ENCODE data around the gene TEX52.
"Not testable (repeated sequence)": the region's sequence is repeated elsewhere in the genome, so short reads cannot be mapped to it uniquely, and the experiment has no call there.

The TEX52 gene

DNA sequence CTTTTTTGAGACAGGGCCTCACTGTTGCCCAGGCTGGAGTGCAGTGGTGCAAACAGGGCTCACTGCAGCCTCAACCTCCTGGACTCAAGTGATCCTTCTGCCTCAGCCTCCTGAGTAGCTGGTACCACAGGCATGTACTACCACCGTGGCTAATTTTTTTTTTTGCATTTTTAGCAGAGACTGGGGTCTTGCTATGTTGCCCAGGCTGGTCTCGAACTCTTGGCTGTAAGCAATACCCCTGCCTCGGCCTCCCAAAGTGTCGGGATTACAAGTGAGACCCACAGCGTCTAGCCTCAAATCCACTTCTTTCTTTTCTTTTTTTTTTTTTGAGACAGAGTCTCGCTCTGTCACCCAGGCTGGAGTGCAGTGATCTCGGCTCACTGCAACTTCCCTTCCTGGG, 6.6 kb upstream of the TEX52 start:
- not testable (repeated sequence) for DNase-seq

DNA sequence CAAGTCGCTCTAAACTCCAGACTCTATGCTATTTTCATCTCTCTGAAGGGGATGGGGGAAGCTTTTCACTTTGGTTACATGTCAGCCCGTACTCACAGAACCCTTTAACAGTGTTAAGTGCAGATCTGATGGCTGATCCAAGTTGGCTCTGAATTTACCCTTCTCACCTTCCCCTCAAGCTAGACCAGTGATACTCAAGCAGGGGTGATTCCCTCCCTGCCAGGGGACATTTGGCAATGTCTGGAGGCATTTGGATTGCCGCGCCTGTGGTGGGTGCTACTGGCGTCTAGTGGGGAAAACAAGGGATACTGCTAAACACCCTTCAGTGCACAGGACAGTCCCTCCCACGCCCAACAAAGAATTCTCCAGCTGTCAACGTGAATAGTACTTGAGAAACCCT, 6.0 kb upstream of the TEX52 start:
- DNase-seq: no peak

DNA sequence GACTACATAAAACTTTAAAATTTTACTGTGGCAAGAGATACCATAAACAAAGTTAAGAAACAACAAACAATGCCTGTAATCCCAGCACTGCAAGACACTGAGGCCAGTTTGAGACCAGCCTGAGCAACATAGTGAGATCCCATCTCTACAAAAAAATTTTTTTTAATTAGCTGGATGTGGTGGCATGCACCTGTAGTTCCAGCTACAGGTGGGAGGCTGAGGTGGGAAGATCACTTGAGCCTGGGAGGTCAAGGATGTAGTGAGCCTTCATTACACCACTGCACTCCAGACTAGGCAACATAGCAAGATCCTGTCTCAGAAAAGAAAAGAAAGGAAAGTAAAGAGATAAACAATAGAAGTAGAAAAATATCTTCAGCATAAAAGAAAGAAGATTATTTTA, 3.3 kb upstream of the TEX52 start:
- DNase-seq: no peak

DNA sequence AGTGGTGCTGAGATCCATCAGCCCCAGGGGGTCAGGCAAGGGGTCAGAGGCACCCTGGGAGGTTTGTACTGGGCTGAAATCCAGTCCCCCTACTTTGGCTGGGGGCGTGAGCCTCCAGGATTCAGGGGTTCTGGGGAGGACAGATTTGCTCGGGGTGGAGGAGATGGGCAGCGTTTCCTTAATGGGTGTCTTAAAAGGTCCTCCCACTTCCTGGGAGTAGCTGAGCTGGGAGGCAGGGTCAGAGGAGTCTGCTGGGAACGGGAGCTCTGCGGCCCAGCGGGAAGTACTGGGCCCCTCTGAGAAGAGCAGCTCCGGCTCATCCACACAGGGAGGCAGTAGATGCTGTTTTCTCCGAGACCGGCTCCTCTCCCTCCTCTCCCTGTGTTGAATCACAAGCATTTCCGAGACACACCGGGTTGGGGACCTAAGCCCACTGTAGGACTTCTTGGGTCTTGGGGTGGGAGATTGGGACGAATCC, 2.1 kb upstream of the TEX52 start:
- no peak for DNase-seq

DNA sequence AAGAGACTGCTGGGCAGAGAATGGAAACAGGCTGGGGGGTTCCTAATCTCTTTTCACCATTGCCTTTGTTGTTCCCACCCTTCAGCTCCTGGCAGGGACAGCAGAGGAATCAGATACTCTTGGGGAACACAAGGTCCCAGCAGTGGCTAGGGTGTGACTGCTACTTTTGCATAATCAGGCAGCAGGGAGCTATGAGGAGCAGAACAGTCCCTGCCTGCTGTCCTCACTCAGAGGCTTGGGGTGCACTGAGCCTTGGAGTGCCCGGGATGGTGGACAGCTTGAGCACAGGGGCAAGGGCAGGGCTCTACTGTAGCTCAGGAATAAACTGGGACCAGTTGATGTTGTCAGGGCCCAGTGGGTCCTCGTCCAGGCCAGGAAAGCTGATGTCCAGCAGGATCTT, 1.5 kb upstream of the TEX52 start:
- no peak for DNase-seq

DNA sequence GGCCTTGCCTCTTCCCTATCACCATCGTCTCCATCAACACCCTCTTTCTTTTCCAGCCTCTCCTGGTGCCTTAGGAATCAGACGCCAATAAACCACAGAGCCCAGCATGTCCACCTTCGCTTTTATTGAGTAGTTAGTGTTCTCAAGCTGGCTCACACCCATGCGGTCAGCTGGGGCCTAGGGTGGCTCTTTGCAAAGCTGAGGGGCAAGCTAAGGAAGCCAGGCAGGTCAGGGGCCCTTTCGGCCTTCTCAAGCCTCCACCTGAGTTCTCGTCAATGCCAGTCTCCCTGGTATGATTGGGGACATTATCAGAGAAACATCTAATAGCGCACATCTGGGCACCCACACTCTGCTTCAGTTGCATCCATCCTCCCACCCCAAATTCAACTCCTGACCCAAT, 737 bp upstream of the TEX52 start:
- no peak for DNase-seq

DNA sequence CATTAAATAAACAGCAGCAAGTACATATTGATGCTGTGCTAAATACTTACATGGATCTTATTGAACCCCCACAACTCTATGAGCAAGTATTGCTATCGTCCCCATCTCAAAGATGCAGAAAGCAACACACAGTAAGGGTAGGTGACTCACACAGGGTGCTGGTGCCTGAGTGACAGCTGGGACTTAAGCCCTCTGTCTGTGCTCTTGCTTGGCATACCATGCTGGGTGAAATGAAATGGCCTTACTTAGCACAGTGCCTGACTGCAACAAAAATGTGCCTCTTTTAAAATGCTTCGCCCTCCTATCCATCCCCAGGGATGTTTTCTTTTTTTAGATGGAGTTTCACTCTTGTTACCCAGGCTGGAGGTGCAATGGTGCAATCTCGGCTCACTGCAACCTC, 788 bp downstream of the TEX52 start:
- DNase-seq: no peak

DNA sequence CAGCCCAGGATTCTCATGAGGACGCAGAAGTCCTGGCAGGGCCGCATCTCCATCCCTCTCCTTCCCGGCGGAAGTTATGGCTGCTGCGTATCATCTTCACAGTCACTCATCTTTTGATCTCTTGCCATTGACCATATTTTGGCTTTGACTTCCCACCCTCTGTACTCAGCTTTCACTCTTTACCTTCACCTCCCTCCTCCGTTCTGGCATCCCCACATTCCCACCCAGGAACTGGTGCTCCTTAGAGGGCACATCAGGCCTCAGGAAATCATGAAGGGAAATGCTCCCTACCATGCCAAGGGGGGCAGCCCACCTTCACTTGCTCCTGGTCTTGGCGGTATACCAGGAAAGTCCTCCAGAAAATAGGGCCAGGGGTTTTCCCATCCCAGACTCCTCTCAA, 1.3 kb downstream of the TEX52 start:
- DNase-seq: no peak

DNA sequence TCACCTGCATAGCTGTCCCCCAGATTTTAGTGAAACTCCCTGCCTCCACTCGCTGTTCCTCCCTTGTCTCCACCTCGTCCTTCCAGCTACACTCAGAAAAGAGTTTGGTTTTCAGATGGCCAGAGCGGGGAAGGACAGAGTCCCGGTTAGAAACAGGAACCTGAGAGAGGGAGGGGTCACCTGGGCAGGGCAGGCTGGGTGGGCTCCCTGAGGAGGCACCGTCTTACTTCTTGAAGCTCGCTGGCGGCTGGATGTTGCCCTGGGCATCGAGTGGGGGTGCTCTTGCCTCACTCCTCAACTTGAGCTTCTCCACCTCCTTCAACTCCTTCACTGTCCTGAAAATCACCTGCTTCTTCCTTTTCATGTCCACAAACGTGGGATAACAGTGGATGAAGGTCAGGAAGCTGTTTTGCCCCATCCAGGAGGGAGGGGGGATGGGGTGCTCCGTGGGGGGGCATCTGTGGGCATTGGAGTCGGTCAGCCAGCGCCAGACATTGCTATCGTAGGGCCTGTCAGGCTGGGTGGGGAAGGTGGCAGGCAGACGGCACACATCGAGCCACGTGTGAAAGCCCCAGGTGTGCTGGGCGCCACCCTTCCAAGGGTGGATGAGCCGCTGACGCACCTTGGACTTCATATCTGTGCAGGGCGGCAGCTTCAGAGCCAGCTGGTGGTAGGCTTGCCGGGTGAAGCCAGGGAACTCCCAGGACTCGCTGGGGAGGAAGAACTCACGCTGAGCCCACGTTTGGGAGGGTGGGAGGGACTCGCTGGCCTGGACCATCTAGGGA, 2.0 kb downstream of the TEX52 start:
- no peak for DNase-seq

DNA sequence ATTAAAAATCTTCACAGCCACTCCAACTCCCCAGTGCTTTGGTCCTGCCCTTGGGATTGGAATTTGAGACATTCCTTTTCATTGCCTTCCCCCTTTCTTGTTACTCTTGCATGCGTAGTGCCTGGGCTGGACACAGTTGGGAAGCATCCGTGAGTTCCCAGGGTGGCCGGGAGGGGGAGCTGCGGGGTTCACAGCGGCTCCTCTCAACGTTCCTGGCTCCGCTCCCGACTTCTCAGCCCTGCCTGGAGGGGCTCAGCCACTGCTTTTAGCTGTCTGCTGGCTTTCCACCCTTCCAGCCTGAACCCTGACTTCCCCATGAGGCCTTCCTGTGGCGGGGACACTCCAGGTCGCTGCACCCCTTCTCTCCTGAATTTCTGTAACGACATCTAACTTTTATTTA, 3.2 kb downstream of the TEX52 start:
- DNase-seq: peak; percentile 37 to 46

DNA sequence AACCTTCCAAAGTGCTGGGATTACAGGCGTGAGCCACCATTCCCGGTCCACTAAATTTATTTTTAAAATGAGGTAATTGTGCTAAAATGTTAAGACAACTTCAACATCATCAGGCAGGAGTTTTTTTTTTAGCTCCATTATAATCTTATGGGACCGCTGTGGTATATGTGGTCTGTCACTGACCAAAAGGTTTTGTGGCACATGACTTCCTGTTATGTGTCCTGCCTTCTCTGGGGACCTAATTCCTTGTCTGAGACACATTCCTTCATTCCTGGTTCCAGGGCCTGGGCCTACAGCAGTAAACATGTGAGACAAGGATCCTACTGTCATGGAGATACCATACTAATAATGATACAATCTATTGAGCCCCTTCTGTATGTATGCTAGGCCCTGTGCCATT, 4.9 kb downstream of the TEX52 start:
- no peak for DNase-seq

DNA sequence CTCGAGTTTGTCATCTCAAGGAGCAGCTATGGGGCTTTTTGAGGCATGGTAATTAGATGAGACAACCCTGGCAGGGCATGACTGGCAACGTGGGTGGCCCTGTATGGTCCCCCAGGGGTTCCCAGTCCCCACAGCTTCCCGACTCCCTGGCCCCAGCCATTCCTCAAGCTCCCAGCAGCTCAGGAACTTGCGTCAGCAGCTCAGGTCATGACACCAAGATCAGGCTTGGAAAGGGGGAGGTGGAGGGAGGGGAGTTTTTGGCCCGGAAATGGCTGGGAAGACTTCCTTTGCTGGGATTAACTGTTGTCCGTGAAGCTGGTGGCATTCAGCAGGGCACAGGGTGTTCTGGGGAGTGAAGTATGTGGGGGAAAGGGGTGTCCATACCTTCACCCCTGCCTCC, 11.6 kb downstream of the TEX52 start:
- DNase-seq: no peak

DNA sequence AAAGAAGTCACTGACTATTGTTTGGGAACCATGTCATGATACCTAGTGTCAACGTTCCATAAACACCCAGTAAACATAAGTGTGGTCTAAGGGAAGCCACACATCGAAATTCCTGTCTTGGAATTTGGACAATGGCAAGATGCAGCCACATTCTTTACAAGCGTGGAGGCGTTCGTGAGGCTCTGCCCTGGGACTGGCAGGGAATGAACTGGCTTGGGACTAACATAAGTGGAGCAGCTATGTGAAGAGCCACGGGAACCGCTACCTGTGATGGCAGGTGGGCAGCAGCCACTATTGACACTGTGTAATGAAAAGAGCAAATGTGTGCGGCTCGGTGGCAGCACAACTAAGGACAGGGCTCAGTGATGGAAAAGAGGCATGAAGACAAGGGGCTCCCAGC, 12.1 kb downstream of the TEX52 start:
- DNase-seq: no peak

DNA sequence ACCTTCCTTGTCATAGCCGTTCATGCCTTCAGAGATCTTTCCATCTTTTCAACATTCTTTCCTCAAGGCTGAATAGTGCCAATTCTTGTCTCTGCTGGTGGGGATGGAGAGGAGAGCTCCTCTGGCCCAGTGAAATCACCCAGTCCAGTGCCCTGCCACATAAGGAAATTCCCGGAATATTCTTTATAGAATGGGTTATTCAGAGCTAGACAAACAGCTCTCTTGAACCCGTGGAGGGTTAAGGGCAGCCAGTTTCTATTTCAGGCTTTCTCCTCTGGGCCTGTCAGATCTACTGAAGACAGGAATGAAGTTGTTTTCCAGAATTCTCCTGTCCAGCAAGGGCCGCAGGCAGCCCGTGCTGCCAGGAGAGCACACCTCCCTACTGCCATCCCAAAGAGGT, 13.9 kb downstream of the TEX52 start:
- no peak for DNase-seq

DNA sequence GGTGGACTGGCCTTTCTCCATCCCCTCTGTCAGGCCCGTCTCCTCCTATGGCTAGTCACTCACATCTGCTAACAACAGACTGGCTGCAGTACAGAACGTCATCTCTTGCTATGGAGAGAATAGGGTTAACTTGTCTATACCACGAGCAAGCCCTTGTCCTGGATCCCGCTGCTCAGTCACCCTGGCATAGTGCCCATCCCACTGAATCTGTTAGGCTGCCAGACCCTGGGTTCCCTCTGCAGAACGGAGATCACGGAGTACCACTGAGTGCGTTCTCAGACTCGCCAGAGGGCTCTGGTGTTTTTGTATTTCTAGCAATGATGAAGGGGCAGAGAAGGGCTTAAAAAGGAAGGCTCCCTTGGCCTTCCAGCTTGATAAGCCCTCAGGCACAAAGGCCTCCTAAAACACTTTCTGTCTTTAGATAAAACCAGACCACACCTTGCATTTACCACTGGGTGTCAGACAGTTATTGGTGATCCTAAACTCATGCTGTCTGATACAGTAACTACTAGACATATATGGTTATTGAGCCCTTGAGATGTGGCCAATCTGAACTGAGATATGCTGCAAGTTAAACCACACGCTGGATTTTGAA, 15.7 kb downstream of the TEX52 start:
- no peak for DNase-seq

DNA sequence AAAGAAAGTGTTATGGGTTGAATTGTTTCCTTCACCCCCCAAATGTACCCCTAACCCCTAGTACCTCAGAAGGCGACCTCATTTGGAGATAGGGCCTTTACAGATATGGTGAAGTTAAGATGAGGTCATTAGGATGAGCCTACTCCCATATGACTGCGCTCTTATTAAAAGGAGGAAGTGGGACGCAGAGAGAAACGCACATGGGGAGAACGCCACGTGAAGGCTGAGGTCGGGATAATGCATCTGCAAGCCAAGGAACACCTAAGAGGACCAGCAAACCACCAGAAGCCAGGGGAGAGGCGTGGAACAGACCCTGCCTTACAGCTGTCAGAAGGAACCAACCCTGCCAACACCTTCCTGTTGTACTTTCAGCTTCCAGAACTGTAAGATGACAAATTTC, 20.3 kb downstream of the TEX52 start:
- no peak for DNase-seq

DNA sequence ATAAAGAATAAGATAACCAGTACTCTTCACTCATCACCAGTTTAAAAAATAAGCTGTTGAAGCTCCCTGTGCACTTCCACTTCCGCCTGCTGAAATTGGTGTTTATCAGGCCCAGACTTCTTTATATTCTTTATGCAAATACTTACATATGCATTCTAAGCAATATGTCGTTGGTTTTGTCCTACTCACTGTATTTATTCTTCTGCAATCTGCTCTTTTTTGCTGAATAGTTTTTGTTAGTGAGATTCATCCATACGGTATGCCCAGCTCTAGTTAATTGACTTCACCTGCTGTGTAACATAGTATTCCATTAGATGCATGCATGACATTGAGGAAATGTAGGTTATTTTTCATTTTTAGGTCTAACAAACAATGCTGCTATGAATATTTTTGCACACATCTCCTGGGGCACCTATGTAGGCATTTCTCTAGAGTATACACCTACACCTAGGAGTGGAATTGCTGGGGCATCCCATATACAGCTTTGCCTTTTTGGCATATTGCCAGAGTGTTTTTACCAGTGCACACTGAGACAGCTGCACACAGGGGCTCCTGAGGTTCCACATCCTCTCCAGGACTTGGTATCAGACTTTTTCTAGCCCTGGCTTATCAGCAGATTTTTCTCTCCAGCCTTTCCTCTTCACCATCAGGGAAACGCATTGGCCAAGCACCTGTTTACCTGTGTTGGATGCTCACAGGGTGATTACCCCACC, 21.0 kb downstream of the TEX52 start:
- no peak for DNase-seq

DNA sequence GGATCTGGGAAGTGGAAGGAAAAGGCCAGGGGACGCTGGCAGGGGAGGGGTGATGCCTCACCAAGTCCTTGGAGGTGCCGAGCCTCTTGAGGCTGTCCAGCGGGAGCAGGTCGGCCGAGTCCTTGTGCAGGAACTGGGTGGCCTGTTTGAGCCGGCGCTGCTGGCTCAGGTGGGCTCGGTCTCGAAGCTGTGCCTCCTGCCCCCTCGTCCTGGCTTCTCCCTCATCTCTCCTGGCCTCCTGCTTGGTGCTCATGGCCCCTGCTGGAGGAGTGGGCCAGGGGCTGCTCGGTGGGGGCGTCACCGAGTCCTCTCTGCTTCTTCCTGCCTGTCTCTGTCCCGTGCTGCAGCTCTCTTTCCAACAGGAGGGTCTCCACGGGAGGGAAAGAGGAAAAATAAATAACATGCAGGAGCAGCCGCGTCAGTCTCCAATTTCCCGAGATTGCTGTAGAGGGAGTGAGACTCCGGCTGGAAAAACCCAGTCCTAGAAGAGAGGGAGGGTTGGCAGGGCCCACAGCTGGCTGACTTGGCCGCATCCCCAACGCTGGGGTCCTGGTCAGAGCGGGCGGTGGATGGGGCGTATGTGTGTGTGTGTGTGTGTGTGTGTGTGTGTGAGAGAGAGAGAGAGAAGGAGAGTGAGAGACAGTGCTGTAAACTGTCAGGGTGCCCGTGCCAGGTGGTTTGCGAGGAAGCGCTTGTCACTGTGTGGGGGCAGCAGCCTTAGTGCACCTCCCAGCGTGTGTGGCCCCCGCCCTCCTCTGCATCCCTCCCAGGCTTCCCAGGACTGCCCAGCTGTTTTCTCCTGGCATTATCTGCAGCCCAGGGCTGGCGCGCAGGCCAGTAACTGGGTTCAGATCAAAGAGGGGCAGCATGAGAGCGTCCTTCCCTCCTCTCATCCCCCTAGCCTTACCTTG, 22.0 kb downstream of the TEX52 start, which contains the start of gene NRIP2:
TSS of gene NRIP2 (minus strand) at position 455 of the 911 bp plus-strand sequence. CDS start at position 403, 52 bp downstream.
- no peak for DNase-seq

DNA sequence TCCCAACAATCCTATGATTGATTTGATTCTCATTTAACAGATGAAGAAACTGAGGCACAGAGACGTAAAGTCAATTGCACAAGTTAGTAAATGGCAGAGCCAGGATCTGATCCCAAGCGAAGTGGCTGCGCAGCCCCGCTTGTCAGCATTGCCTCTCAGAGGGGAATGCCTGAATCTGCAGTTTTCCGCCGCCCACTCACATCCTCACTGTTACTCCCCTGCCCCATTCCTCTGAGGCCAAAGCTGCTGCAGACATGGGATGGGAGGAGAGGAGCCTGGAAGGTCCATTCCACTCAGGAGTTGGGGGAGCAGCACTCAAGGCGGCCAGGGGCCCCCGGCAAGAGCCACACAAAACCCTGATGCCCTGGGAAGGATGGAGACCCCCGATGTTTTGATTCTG, 23.0 kb downstream of the TEX52 start:
- DNase-seq: no peak

DNA sequence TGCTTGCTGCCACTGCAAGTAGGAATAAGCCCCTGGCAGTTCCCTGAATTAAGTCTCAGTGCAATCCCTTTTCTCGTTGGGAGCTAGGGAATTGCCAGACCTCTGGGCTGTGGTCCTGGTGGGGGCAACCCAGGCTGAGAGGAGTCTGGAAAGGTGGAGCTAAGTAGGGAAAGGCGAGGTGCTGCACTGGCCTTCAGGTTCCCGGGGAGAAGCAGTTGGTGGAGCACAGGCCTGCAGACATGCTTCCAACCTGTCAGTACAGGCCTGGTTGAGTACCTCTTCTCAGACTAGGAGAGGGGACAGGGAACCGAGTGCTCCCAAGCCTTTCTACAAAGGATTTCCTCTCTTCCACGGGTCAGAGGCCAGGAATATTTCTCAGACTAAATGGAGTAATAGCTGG, 23.5 kb downstream of the TEX52 start:
- no peak for DNase-seq

DNA sequence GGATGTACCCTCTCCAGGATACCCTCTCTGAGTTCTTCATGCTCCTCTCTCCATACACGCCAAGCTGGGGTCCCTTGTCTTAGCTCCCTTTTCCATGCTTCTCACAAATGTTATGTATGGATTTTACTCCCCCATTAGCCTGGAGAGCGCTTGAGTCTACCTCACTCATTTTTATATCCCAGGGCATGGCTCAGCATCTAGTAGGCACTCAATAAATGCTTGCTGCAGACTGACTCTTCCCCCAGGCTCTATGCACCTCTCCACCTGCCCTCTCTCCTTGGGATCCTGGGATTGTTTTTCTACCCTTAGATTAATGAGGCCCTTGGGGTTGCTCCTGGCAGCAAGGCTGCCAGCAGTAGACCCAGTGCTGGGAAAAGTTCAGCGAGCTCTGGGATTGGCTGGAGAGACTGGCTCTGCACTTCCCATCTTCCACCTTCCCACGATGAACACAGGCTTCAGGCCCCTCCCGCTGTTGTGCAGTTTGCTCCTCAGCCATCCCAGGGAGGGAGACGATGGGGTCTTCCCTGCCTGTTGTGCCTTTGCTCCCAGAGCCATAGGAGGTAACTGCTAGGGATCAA, 24.2 kb downstream of the TEX52 start:
- DNase-seq: no peak

DNA sequence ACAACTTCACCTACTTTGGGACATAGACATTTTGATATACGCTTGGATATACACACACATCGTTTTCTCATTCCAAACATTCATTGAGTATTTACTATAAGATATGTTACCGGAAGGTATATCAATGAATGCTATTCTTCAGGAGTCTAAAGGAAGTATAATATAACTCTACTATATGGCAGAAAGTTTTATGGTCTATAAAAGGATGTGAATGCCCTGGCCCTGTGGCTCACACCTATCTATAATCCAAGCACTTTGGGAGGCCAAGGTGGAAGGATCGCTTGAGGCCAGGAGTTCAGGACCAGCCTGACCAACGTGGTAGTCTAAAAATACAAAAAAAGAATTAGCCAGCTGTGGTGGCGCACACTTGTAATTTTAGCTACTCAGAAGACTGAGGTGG, 27.6 kb downstream of the TEX52 start:
- DNase-seq: no peak

Measured in NCI-H1930 (cell line).